ENCODE results near the gene AIFM2. TPM values are rescaled to one million over a fixed set of nuclear protein-coding genes. Genes with fewer than 3 reads are reported as not detected.

Gene AIFM2
- total RNA-seq, 1 donor from 2014 or later, result 16.8 TPM

- no peaks in the 10 kb centered on the region for H3K27me3 ChIP-seq (ENCODE audit: low read depth)
- TF ChIP-seq, protein P1, sequence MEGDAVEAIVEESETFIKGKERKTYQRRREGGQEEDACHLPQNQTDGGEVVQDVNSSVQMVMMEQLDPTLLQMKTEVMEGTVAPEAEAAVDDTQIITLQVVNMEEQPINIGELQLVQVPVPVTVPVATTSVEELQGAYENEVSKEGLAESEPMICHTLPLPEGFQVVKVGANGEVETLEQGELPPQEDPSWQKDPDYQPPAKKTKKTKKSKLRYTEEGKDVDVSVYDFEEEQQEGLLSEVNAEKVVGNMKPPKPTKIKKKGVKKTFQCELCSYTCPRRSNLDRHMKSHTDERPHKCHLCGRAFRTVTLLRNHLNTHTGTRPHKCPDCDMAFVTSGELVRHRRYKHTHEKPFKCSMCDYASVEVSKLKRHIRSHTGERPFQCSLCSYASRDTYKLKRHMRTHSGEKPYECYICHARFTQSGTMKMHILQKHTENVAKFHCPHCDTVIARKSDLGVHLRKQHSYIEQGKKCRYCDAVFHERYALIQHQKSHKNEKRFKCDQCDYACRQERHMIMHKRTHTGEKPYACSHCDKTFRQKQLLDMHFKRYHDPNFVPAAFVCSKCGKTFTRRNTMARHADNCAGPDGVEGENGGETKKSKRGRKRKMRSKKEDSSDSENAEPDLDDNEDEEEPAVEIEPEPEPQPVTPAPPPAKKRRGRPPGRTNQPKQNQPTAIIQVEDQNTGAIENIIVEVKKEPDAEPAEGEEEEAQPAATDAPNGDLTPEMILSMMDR (IDR thresholded peaks at IDR 0.05; ENCODE audit: borderline replicate concordance), result no peak
- no peaks in the 10 kb centered on the region for H3K9me3 ChIP-seq (replicated peaks)
- H3K27ac ChIP-seq (replicated peaks), result no peak overlapping the region
- no peaks in the 10 kb centered on the region for H3K36me3 ChIP-seq
- intact Hi-C loops (cut with micrococcal nuclease), result no loop called here
- DNase-seq, result no peak
- H3K4me1 ChIP-seq, result no peaks in the 10 kb centered on the region
- H3K4me3 ChIP-seq, result no peak overlapping the region
Observed at GRCh38 chr10:70068925-70069324, 63.7 kb downstream of the AIFM2 start.

- H3K4me3 ChIP-seq, result no peak overlapping the region
- no peaks in the 10 kb centered on the region for H3K36me3 ChIP-seq
- no peak overlapping the region for H3K27ac ChIP-seq (replicated peaks)
- intact Hi-C loops (cut with micrococcal nuclease), result no loop called here
- H3K9me3 ChIP-seq (replicated peaks), result no peaks in the 10 kb centered on the region
- TF ChIP-seq, protein P1 (IDR thresholded peaks at IDR 0.05; ENCODE audit: borderline replicate concordance), result no peak
- DNase-seq, result no peak
- no peaks in the 10 kb centered on the region for H3K4me1 ChIP-seq
- no peaks in the 10 kb centered on the region for H3K27me3 ChIP-seq (ENCODE audit: low read depth)
Observed at GRCh38 chr10:70067586-70067985, 65.0 kb downstream of the AIFM2 start.

DNA sequence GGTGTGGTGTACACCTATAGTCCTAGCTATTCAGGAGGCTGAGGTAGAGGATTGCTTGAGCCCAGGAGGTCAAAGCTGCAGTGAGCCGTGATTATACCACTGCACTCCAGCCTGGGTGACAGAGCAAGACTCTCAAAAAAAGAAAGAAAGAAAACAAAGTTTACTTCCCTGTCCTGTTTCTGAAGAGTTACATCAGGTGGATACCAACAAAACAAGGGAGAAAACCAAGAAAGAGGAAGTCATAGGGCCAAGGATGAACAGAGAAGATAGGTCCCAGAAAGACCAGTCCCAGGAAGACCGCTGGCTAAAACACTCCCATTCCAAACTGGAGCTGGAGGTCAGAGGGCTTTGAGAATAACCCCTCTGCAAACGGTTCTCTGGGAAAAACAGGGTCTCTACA lies 66.4 kb downstream of the AIFM2 start:
- intact Hi-C loops (cut with micrococcal nuclease), result no loop called here
- TF ChIP-seq, protein P1 (IDR thresholded peaks at IDR 0.05; ENCODE audit: borderline replicate concordance), result no peak
- no peaks in the 10 kb centered on the region for H3K4me1 ChIP-seq
- H3K27me3 ChIP-seq (ENCODE audit: low read depth), result no peaks in the 10 kb centered on the region
- no peak for DNase-seq
- no peaks in the 10 kb centered on the region for H3K9me3 ChIP-seq (replicated peaks)
- H3K27ac ChIP-seq (replicated peaks), result no peak overlapping the region
- no peak overlapping the region for H3K4me3 ChIP-seq
- H3K36me3 ChIP-seq, result no peaks in the 10 kb centered on the region

- no peaks in the 10 kb centered on the region for H3K9me3 ChIP-seq (replicated peaks)
- no peak for DNase-seq
- no peak overlapping the region for H3K27ac ChIP-seq (replicated peaks)
- H3K4me1 ChIP-seq, result no peaks in the 10 kb centered on the region
- no peak overlapping the region for H3K4me3 ChIP-seq
- H3K36me3 ChIP-seq, result no peaks in the 10 kb centered on the region
- no peaks in the 10 kb centered on the region for H3K27me3 ChIP-seq (ENCODE audit: low read depth)
- intact Hi-C loops (cut with micrococcal nuclease), result no loop called here
- TF ChIP-seq, protein P1 (IDR thresholded peaks at IDR 0.05; ENCODE audit: borderline replicate concordance), result no peak
Observed at GRCh38 chr10:70064486-70064885, 68.1 kb downstream of the AIFM2 start.

DNA sequence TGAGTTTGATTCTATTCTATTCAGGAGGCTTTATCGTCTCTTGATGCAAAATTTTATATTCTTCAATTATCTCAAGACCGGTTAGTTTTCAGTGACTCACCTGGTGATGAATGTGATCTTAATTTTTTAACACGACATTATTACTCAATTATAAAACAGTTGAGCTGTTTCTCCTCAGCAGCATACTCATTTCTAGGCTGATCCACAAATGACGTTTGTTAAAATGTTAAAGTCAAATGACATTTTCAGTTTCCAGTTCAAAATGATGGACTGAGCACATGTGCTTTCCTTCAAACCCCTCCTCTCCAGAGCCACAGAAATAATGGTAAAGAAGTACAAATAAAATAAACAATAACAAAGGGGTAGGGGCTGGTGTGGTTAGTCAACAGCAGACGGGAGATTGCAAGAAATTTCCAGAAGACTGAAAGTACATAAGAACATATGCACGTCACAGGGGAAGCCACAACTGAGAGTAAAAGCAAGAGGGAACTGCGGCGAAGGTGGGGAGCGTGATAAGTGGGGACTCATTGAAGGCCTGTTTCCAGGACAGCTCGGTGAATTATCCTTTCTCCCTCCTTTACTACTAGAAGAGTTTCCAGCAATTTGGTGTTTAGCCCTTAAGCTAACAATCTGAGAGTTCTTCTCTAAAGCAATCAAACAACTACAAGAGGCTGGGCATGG lies 69.1 kb downstream of the AIFM2 start:
- Histone ChIP-seq H3K27ac (replicated peaks) (no peak overlapping the region), H3K9me3 (replicated peaks) (no peaks in the 10 kb centered on the region), H3K4me1 (no peaks in the 10 kb centered on the region), H3K27me3 (ENCODE audit: low read depth) (no peaks in the 10 kb centered on the region), H3K4me3 (no peak overlapping the region), H3K36me3 (no peaks in the 10 kb centered on the region)
- DNase-seq, result no peak
- TF ChIP-seq, protein P1 (IDR thresholded peaks at IDR 0.05; ENCODE audit: borderline replicate concordance), result no peak
- intact Hi-C loops (cut with micrococcal nuclease), result no loop called here

Other genes with a start within 250 kb of the AIFM2 start
- 17.9 TPM for gene MACROH2A2, start 80.0 kb downstream of the AIFM2 start, total RNA-seq
- 6.4 TPM for gene TYSND1, start 13.9 kb upstream of the AIFM2 start, total RNA-seq
- 84.6 TPM for gene SAR1A, start 37.7 kb upstream of the AIFM2 start, total RNA-seq
- gene PPA1, start 100.6 kb upstream of the AIFM2 start, total RNA-seq, result 99.9 TPM
- gene NPFFR1, start 151.2 kb upstream of the AIFM2 start, total RNA-seq, result not detected
- 75.4 TPM for gene LRRC20, start 249.8 kb upstream of the AIFM2 start, total RNA-seq

All from left ventricle myocardium inferior (tissue), 1 donor.